GM13976 (cell line): ENCODE data around the gene GLRX5.
"Not testable (repeated sequence)": the region's sequence is repeated elsewhere in the genome, so short reads cannot be mapped to it uniquely, and the experiment has no call there.

Experiments
- DNase-seq: peaks from one replicate; pipeline ENCODE4 v3.0.0; 2012; ENCODE audit warnings: low spot score
- in situ Hi-C: fragments of 300-500 bp; cut with MboI; formaldehyde crosslinking; loops from one replicate; pipeline ENCODE4 v1.12.0; 2022; ENCODE audit warnings: low sequenced_read_pairs, mixed read lengths, inconsistent platforms; ENCODE audit not compliant: unreplicated experiment
- TF ChIP-seq, protein P1 (sequence below): IDR thresholded peaks from 2 replicates; pipeline ENCODE4 v1.5.1; 2012; ENCODE audit warnings: borderline replicate concordance, mild to moderate bottlenecking; ENCODE audit not compliant: insufficient read depth; ENCODE audit errors: extremely low read depth, missing control alignments, control extremely low read depth

GLRX5 gene

DNA sequence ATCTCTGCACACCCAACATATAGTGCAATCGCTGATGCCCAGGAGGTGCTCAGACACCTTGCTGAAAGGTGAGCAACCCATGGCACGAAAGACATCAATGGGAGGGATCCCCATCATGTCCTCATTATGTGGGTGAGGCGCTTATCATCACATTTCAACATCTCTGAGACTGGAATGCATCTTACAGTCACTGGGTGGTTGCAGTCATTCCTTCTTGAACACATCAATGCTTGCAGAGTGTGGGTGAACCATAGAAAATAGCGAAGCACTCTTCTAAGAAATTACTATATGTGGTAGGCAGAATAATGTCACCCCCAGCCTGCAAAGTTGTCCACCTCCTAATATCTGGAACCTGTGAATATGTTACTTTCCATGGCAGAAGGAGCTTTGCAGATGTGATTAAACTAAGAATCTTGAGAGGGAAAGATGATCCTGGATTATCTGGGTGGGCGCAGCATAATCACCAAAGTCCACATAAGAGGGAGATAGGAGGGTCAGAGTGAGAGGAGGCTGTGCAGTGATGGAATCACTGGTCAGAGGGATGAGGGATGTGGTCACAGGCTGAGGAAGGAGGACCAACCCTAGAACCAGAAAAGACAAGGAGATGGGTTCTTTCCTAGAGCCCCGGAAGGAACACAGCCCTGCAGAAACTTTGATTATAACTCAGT lies 51.2 kb downstream of the GLRX5 start:
- no peak for DNase-seq
- in situ Hi-C loops: no loop called here

DNA sequence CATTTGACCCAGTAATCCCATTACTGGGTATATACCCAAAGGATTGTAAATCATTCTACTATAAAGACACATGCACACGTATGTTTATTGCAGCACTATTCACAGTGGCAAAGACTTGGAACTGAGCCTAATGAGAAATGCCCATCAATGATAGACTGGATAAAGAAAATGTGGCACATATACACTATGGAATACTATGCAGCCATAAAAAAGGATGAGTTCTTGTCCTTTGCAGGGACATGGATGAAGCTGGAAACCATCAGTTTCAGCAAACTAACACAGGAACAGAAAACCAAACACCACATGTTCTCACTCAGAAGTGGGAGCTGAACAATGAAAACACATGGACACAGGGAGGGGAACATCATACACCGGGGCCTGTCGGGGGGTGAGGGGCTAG lies 56.3 kb downstream of the GLRX5 start:
- in situ Hi-C loops, DNase-seq: not testable (repeated sequence)

More for the DNA sequence above, 51.2 kb downstream of the GLRX5 start:
- TF ChIP-seq, protein P1, sequence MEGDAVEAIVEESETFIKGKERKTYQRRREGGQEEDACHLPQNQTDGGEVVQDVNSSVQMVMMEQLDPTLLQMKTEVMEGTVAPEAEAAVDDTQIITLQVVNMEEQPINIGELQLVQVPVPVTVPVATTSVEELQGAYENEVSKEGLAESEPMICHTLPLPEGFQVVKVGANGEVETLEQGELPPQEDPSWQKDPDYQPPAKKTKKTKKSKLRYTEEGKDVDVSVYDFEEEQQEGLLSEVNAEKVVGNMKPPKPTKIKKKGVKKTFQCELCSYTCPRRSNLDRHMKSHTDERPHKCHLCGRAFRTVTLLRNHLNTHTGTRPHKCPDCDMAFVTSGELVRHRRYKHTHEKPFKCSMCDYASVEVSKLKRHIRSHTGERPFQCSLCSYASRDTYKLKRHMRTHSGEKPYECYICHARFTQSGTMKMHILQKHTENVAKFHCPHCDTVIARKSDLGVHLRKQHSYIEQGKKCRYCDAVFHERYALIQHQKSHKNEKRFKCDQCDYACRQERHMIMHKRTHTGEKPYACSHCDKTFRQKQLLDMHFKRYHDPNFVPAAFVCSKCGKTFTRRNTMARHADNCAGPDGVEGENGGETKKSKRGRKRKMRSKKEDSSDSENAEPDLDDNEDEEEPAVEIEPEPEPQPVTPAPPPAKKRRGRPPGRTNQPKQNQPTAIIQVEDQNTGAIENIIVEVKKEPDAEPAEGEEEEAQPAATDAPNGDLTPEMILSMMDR: no peak
